ENCODE data around the gene SOX14.

DNA sequence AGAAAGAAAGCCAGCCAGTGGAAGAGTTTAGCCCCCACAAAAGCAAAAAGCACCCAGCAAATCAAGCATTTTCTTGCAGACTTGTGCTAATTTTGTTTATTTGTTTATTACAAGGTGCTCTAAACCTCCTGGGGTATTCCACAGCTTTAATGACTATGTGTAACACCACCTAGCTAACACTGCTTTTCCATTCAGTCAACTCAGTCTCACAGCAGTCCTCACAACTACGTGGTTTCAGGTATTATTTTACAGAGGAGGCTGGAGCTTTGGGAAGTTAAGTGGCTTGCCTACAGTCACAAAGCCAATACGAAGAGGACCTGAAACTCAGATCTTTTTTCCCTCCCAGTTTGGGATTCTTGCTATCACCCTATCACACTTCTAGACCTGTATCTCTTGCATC is 14.8 kb downstream of the SOX14 start:
- TF ChIP-seq TAF1 (IDR thresholded peaks at IDR 0.05; ENCODE audit: low read depth), result no peak
- TF ChIP-seq, protein P1, sequence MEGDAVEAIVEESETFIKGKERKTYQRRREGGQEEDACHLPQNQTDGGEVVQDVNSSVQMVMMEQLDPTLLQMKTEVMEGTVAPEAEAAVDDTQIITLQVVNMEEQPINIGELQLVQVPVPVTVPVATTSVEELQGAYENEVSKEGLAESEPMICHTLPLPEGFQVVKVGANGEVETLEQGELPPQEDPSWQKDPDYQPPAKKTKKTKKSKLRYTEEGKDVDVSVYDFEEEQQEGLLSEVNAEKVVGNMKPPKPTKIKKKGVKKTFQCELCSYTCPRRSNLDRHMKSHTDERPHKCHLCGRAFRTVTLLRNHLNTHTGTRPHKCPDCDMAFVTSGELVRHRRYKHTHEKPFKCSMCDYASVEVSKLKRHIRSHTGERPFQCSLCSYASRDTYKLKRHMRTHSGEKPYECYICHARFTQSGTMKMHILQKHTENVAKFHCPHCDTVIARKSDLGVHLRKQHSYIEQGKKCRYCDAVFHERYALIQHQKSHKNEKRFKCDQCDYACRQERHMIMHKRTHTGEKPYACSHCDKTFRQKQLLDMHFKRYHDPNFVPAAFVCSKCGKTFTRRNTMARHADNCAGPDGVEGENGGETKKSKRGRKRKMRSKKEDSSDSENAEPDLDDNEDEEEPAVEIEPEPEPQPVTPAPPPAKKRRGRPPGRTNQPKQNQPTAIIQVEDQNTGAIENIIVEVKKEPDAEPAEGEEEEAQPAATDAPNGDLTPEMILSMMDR (IDR thresholded peaks at IDR 0.05; ENCODE audit: poor library complexity, severe bottlenecking), result no peak
- TF ChIP-seq, protein P2, sequence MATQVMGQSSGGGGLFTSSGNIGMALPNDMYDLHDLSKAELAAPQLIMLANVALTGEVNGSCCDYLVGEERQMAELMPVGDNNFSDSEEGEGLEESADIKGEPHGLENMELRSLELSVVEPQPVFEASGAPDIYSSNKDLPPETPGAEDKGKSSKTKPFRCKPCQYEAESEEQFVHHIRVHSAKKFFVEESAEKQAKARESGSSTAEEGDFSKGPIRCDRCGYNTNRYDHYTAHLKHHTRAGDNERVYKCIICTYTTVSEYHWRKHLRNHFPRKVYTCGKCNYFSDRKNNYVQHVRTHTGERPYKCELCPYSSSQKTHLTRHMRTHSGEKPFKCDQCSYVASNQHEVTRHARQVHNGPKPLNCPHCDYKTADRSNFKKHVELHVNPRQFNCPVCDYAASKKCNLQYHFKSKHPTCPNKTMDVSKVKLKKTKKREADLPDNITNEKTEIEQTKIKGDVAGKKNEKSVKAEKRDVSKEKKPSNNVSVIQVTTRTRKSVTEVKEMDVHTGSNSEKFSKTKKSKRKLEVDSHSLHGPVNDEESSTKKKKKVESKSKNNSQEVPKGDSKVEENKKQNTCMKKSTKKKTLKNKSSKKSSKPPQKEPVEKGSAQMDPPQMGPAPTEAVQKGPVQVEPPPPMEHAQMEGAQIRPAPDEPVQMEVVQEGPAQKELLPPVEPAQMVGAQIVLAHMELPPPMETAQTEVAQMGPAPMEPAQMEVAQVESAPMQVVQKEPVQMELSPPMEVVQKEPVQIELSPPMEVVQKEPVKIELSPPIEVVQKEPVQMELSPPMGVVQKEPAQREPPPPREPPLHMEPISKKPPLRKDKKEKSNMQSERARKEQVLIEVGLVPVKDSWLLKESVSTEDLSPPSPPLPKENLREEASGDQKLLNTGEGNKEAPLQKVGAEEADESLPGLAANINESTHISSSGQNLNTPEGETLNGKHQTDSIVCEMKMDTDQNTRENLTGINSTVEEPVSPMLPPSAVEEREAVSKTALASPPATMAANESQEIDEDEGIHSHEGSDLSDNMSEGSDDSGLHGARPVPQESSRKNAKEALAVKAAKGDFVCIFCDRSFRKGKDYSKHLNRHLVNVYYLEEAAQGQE (IDR thresholded peaks at IDR 0.05; ENCODE audit: borderline replicate concordance), result no peak
- TF ChIP-seq EZH2 (IDR thresholded peaks at IDR 0.05; ENCODE audit: borderline replicate concordance, insufficient read depth, low read length, poor library complexity, severe bottlenecking), result no peak
- TF ChIP-seq EP300 (conservative IDR thresholded peaks at IDR 0.05; ENCODE audit: poor library complexity, severe bottlenecking), result no peak
- TF ChIP-seq POLR2AphosphoS5 (IDR thresholded peaks at IDR 0.05), result no peak
